ENCODE results near the gene CPT2. TPM values are rescaled to one million over a fixed set of nuclear protein-coding genes. Genes with fewer than 3 reads are reported as not detected.

The CPT2 gene
- total and polyA plus RNA-seq, 9 of the 15 experiments (the other 6 are each of a cell fraction or from before 2014, with no cell fraction given): 7.6 to 25.1 (median 16.8) TPM

- peak; percentile 69 for TF ChIP-seq ZNF134 (CRISPR knock-in tag; conservative IDR thresholded peaks at IDR 0.05)
- TF ChIP-seq EHMT2 (IDR thresholded peaks at IDR 0.05): peak; percentile 54; the same call in 1 of the 2 replicates
- no peak for TF ChIP-seq ERF (CRISPR knock-in tag; IDR thresholded peaks at IDR 0.05)
- TF ChIP-seq NELFE (IDR thresholded peaks at IDR 0.05; ENCODE audit: insufficient read depth, insufficient read length): no peak
- no peak for TF ChIP-seq CGGBP1 (CRISPR knock-in tag; IDR thresholded peaks at IDR 0.05)
- no peak for TF ChIP-seq CEBPG (CRISPR knock-in tag; IDR thresholded peaks at IDR 0.05)
- TF ChIP-seq CEBPG (tag; conservative IDR thresholded peaks at IDR 0.05 in 1 of 2, IDR thresholded peaks at IDR 0.05 in 1 of 2): no peak
- no peak for TF ChIP-seq CBX8 (IDR thresholded peaks at IDR 0.05; ENCODE audit: borderline replicate concordance, extremely low read depth, low read depth, low read length, poor library complexity, severe bottlenecking)
- TF ChIP-seq PREB (CRISPR knock-in tag; IDR thresholded peaks at IDR 0.05): no peak
- TF ChIP-seq PYGO2 (tag; IDR thresholded peaks at IDR 0.05): no peak
- 0 out of 2 replicates have a peak, but pooled peaks have one; percentile 26 for TF ChIP-seq KLF16 (IDR thresholded peaks at IDR 0.05)
- TF ChIP-seq ARID4B (CRISPR knock-in tag; IDR thresholded peaks at IDR 0.05): no peak
- TF ChIP-seq ZC3H4 (CRISPR knock-in tag; IDR thresholded peaks at IDR 0.05; ENCODE audit: borderline replicate concordance): no peak
- TF ChIP-seq CHD1 (IDR thresholded peaks at IDR 0.05; ENCODE audit: low read length): no peak
- no peak for TF ChIP-seq POLR3A (IDR thresholded peaks at IDR 0.05; ENCODE audit: borderline replicate concordance, extremely low read depth, insufficient read depth, insufficient read length)
- TF ChIP-seq, protein P1, sequence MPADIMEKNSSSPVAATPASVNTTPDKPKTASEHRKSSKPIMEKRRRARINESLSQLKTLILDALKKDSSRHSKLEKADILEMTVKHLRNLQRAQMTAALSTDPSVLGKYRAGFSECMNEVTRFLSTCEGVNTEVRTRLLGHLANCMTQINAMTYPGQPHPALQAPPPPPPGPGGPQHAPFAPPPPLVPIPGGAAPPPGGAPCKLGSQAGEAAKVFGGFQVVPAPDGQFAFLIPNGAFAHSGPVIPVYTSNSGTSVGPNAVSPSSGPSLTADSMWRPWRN (IDR thresholded peaks at IDR 0.05; ENCODE audit: low read depth): no peak
- peak; percentile 80; the same call in 1 of the 2 replicates for TF ChIP-seq HDAC2 (IDR thresholded peaks at IDR 0.05)
- TF ChIP-seq FOXO4 (CRISPR knock-in tag; IDR thresholded peaks at IDR 0.05): no peak
- peak; percentile 73; the same call in 1 of the 2 replicates for TF ChIP-seq NFRKB (IDR thresholded peaks at IDR 0.05; ENCODE audit: low read depth)
Measured at GRCh38 chr1:53183095-53183990, 13.3 kb upstream of the CPT2 start (continued).
